ENCODE measurements around the gene DUSP19.

DNA sequence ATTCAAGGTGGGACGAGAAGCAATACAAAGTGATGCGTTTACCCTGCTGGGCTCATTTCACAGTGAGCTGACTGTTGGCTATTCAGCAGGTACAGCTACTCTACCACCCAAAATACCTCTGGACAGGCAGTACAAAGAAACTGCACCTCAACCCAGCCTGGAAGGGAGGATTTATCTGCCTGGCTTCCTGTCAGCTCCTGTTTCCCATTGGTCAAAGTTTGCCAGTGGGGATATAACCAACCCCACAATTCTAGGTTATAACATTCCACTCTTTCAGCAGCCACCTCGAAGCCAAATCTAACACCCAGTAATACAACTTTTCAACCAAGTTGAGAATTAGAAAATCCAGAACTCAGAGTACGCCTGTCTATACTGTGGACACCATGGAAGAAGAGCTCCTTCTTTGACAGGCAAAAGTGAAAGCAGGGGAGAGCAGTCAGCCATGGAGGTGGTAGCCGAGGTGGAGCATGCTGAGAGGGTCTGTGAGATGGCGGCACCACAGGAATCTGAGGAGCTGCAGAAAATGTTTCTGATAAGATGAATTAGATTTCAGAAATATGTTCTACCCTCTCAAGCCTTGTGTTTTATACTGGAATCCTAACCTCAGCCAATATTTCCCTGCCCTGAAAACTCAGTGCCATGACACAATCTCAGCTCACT lies 10.8 kb downstream of the DUSP19 start:
- TF ChIP-seq EZH2 (IDR thresholded peaks at IDR 0.05; ENCODE audit: borderline replicate concordance) (no peak), EZH2phosphoT487 (IDR thresholded peaks at IDR 0.05; ENCODE audit: low read depth, severe bottlenecking, unreplicated experiment) (no peak)
- TF ChIP-seq, protein P1, sequence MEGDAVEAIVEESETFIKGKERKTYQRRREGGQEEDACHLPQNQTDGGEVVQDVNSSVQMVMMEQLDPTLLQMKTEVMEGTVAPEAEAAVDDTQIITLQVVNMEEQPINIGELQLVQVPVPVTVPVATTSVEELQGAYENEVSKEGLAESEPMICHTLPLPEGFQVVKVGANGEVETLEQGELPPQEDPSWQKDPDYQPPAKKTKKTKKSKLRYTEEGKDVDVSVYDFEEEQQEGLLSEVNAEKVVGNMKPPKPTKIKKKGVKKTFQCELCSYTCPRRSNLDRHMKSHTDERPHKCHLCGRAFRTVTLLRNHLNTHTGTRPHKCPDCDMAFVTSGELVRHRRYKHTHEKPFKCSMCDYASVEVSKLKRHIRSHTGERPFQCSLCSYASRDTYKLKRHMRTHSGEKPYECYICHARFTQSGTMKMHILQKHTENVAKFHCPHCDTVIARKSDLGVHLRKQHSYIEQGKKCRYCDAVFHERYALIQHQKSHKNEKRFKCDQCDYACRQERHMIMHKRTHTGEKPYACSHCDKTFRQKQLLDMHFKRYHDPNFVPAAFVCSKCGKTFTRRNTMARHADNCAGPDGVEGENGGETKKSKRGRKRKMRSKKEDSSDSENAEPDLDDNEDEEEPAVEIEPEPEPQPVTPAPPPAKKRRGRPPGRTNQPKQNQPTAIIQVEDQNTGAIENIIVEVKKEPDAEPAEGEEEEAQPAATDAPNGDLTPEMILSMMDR (IDR thresholded peaks at IDR 0.05; ENCODE audit: poor library complexity), result no peak

Data from hepatocyte (in vitro differentiated cells).